Left renal cortex interstitium (tissue), 4 donors: Measurements from ENCODE around the gene CUX1. TPM values are rescaled to one million over a fixed set of nuclear protein-coding genes. Genes with fewer than 3 reads are reported as not detected.
"Not testable (repeated sequence)": the region's sequence is repeated elsewhere in the genome, so short reads cannot be mapped to it uniquely, and the experiment has no call there.

Experiments
- DNase-seq, 4 donors: peaks; one replicate each; pipeline ENCODE4 v3.0.0-alpha.2; 2013; ENCODE audit warnings: low read depth in 4 of 4, low spot score in 2 of 4, missing footprints in 1 of 4
- polyA plus RNA-seq, 4 donors: library from polyadenylated mRNA; unstranded; fragments of 120-200 nt; gene quantifications; one replicate each; pipeline ENCODE4 v1.2.1, GENCODE V29; 2013; ENCODE audit not compliant: insufficient read length in 4 of 4

Gene CUX1
- polyA plus RNA-seq, 4 donors = 79.2 to 99.7 (median 90.6) TPM

DNA sequence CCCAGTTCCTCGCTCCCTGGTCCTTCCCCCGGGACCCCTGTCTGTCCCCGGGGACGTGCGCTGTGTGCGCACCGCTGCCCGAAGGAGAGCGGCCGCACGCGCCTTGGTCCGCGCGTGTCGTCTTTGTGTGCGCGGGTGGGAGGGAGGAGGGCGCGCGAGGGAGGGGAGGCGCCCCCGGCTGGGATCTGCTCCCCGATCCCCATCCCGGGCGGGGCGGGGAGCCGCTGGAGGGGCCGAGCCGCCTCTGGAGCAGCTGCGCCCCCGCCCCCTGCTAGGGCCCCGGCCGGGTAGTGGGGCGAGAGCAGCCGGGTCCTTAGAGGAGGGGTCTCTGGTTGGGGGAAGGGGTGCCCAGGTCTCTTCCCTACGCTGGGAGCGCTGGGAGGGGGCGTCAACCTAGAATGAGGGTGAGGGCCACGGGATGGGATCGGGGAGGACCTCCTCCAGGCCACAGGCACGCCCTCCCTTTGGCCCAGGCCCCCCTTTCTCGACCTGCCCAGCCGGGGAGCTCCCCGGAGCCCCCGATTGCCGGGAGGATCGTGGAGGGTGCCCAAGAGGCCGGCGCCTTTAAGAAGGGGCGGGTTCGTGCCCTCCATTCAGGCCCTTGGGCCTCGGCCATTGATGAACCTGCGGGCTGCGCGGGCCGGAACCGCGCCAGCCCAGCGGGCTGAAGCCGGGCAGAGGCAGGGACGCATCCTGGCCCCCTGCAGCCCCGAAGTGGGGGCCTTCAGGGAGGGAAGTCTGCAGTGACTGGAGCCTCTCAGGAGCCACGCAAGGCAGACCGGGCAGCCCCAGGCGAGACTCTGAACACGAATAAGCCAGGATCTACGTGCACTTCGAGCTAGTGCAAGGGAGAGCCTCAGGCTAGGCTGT is 469.9 kb downstream of the CUX1 start:
- DNase-seq = no peak

DNA sequence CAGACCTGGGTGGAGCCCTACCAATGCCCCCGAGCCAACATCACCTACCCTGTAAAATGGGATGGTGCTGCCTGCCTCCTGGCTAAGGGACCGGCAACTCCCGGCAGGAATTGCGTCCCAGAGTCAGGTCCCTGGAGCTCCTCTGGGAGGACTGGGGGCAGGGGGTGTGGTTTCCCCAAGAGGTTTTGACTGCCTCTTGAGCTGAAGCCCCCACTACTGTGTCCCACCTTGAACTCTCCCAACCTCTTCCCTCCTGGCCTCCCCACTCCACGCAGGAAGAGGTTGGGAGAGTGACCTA is 470.5 kb downstream of the CUX1 start:
- no peak for DNase-seq

DNA sequence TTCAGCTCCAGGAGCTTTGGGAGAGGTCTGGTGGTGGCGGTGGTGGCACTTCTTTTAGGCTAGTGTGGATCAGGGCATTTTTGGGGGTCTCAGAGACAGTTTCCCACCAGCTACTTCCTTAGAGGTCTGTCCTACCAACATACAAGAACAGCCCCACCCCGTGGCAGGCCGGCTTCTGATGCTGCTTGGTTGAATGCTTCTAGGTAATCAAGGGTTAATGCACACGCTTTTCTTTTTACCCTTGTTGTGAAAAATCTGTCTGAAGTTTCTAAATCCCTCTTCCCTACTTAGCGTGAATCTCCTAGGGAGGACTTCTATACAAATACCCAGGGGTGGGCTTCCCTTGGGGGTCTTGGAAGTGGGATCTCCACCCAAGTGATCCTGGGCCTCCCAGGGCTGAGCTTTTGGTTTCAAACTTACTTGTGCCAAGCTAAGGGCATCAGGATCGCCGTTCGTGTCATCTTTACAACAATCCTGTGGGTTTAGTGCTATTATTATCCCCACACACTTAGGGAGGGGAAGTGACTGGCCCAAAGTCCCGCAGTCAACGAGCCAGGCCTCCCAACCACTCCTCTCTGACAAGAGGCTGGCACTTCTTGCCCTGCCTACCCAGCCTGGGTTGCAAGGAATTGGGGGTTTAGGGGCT is 471.0 kb downstream of the CUX1 start:
- no peak for DNase-seq

DNA sequence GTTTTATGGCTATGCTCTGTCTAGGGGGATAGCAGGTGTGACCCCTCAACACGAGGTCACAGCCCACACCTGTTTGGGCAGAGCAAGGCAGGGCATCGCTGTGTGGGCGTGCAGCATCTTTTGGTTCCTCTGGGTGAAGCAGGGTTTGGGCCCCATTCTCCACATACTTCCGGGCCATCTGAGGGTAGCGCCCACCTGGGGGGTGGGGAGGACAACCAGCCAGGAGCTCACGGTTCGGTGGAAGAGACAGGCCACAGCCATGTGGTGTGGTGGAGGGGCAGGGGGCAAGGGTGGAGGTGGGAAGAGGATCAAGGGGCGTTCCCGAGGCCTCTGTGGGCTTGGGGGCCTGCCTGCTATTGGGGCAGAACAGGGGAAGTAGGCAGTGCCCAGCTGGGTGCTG is 471.6 kb downstream of the CUX1 start:
- no peak for DNase-seq

DNA sequence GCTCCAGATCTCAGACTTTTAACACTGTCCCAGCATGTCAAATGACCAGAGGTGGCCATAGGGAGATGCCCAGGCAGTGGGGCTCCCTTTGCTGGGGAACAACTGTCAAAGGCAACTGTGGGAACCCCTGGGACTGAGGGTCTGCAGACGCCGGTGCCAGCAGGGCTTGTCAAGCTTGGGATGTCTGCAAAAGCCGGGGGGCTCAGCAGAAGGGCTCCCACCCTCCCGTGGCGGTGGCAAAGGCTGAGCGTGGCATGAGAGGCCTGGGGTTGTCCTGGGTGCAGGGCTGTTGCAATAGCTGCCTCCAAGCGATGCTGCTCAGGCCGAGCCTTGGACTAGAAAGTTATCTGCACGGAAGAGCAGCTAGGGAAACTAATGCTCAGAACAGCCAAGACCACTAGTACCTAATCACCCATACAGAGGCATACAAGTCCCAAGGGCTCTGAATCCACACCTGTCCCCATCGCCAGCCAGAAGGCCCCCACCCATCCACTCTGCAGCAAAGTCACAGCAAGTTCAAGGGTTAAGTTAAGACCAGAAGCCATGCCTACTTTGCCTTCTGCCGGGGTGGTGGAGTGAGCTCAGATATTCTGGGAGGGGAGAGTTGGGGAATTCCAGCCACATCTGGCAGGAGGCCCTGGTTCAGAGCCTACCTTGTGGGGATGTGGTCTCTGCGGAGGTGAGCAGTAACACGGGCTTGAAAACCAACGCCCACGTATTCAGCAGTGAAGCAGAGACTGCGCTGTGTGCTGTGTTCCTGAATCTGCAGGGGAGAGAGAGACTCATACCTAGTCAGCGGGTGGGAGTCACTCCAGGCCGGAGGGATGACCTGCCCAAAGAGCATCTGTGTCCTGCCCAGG is 473.9 kb downstream of the CUX1 start:
- no peak for DNase-seq

DNA sequence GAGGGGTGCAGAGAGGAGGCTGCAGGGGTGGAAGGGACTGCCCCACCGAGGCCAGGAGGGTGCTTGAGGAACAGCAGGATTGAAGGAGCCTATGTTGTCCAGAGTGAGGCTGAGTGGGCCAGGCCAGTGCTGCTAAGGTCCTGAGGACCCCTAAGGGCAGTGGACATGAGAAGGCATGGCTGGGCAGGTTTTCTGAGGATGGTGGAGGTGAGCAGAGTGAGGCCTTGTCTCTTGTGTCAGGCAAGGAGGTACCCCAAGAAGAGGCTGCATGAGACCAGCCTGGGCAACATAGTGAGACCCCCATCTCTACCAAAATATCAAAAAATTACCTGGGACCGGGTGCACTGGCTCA is 474.5 kb downstream of the CUX1 start:
- DNase-seq = no peak

DNA sequence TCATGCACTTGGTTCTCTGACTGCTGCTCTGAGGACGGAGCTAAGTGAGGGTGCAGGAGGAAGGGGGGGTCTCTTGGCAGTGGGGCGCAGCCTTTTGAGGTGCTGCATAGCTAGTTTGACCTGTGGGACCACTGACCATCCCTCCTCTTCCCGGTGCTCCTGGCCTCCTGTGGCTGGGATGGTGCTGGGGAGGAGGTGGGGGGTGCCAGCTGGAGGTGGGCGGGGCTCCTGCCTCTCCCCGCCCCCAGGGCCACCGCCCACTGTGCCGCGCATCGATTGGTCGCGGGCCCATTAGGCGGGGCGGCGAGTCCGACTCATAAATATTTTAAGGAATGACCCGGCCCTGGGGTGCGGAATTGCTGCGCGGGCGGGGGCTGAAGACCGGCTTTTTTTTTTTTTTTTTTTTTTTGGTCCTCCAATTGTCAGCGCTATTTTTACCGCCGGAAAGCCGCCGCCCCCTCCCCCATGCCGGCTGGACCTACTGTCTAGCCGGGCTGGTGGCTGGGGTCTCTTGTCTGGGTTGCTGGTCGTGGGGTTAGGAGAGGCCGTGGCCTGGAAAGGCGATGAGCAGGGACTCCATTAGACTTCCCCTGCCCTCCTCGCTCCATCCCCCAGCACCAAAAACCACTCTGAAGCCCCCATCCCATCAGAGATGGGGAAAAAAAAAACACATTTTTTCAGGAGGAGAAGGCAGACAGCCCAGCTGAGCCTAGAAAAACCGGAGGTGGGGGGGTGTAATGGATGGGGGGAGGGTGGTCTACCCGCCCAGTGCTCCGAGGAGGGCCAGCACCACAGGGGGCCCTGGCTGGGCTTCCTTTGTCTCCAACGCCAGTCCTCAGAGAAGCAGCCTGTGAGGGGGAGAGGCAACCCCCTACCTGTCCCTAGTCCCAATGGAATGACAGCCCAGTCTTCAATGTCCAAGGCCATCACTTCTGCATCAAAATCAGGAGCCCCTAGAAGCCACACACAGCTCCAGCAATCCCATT is 475.7 kb downstream of the CUX1 start:
- DNase-seq = no peak

DNA sequence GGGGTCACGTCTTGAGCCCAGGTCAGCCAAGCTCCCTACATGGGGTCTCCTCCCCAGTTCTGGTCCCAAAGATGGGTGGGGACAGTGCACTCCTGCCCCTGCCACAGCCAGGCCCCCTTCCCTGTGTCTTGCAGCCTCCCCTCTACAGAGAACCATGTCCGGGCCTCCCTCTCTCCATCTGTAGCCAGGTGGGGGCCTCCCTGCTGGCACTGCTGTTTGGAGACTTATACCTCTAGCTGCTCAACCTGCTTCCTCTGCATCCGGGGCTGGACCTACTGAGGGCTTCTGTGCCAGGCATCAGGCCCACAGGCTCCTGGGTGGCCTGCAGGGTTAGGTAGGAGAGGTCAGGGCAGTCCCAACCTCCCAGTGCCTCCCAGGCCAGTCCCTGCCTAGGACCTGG is 477.2 kb downstream of the CUX1 start:
- no peak for DNase-seq

DNA sequence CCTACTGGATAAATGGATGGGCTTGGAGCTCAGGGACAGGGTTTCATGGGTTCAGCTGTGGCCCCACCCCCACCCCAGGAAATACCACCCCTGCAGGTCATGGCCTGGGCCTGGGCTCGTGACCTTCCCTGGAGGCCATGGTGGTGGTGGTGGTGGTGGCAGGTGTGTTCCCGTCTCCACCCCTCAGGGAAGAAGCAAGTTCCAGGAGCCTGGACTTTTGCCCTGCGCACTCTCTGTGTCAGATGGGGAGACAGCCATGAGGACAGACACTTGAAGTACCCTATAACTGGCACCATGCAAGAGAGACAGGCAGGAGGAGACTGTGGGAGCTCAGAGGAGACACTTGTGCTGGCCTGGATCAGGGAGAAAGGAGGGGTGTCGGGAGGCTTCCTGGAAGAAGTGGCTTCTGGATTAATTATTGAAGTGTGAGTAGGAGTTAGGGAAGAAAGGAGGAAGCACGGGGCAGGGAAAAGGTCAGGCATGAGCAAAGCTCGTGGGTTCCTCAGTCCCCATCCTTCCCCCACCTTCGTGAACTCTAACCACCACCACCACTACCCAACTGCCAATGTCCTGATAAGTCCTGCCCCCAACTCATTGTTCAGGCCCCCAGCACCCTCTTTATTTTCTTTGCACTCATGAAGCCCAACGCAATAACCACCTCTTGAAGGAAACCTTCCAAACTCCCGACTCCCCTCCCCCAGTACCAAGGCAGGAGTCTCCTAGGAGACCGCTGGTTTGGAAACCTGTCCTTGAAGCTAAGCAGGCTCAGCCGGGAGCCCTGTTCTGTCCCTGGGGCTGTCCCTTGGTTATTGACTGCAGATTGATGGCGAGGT is 478.1 kb downstream of the CUX1 start:
- no peak for DNase-seq

DNA sequence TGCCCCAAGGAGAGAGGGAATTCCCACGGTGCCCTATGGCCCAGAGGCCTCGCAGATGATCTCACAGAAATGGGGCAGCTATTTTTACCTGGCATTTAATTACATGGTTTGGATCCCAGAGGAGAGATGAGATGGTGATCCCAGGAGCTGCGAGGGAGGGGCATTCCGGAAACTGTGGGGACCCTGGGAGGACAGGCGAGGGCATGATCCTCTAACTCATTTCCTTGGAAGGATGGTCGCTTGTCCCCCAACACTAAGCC is 478.7 kb downstream of the CUX1 start:
- no peak for DNase-seq

DNA sequence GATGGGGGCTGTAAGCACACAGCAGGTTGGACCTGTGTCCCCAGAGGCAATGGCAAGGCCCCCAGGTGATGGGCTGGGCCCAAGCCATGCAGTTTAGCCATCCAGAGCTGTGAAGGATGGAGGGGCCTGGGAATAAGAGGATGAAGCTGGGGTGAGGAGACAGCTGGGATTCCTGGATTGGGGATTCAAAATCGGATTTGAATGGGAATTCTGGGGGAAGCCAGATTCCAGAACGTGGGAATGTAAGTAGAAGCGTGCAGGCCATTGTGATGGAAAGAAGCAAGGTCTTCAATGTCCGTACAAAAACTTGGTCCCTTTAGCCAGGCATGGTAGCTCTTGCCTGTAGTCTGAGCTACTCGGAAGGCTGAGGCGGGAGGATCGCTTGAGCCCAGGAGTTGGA is 479.1 kb downstream of the CUX1 start:
- DNase-seq = no peak

DNA sequence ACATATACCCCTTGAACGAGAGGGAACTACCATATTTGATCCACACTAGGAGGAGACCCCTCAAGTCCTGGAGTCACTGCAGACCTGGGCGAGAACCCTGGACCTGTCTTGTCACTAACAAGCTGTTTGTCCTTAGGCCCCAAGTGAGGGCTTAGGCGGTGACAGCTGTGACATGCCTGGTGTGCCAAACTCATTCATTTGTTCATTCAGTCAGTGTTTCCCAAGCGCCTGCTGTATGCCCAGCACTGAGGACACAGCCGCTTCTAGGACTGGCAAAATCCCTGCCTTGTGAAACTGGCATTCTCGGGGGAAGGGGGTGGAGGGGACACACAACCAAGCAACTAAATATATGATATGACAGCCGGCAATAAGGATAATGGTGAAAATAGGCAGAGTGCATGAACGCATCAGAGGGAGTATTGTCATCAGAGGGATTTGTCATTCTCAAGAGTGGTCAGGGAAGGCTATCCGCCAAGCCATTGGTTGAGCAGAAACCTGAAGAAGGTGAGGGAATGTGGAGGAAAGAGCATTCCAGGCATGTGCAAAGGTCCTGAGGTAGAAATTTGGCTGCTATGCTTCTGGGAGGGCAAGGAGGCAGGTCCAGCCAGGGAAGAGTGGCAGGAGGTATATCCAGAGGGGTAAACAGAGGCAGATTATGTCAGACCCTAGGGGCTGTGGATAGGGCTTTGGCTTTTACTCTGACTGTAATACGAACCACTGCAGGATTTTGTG is 480.2 kb downstream of the CUX1 start:
- DNase-seq = no peak

DNA sequence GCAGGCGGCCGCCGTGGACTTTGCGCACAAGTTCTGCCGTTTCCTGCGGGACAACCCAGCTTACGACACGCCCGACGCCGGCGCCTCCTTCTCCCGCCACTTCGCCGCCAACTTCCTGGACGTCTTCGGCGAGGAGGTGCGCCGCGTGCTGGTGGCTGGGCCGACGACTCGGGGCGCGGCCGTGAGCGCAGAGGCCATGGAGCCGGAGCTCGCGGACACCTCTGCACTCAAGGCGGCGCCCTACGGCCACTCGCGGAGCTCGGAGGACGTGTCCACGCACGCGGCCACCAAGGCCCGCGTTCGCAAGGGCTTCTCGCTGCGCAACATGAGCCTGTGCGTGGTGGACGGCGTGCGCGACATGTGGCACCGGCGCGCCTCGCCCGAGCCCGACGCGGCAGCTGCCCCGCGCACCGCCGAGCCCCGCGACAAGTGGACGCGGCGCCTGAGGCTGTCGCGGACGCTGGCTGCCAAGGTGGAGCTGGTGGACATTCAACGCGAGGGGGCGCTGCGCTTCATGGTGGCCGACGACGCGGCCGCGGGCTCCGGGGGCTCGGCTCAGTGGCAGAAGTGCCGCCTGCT is 483.3 kb downstream of the CUX1 start:
- no peak for DNase-seq

DNA sequence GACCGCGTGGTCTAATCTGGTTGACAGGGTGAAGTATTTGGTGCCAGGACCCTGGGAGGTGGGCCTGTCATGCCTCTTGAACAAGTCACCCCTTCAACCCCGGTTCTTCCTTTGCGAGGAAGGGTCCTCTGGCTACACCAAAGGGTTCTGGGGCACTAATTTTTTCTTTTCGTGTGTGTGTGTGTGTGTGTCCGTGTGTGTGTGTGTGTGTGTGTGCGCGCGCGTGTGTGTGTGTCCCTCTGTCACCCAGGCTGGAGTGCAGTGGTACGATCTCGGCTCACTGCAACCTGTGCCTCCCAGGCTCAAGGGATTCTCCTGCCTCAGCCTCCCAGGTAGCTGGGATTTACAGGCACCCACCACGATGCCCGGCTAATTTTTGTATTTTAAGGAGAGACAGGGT is 483.9 kb downstream of the CUX1 start:
- not testable (repeated sequence) for DNase-seq

DNA sequence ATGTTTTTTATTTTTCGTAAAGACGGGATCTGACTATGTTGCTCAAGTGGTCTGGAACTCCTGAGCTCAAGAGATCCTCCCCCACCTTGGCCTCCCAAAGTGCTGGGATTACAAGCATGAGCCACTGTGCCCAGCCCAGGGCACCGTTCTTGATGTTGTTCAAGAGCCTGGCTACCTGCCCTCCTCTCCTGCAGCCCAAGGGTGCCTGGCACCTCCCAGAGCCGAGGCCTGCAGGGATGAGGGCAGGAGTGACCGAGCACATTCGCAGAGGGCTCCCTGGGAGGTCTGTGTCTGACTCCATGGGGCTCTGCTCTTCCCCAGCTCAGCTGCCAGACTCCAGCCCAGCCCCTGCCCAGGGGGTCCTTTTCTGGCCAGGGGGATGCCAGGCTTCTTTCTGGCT is 484.6 kb downstream of the CUX1 start:
- no peak for DNase-seq

DNA sequence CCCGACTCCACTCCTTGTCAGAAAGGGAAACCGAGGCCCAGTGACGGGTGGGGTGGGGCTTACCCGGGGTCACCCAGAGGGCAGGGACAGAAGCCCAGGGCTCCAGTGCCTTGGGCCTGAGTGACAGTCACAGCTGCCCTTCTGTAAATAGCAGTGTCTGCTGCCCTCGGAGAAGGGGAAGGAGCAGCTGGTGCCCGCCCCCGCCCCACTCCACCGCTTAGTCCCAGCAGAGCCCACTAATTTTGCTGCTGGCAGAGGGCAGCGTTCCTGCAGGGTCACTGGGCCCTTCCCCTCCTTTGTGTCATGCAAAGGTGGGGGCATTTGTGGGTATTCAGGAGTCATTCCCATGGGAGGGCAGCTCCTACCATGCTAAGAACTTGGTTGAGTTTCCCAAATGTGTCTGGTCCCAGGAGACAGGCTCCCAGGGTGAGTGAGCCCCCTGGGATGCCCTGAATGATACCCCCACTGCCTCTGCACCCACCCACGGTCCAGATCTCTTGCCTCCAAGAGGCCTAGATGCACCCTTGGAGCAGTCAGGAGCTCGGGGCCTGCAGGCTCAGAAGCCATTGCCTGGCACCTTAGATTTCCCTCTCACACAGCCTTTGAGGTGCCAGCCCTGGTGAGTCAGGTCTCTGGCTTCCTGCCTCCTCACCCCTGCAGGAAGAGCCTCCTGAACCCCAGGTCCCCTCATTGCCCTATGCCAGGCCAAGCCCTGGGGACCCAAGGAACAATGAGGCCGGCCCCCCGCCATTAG is 486.4 kb downstream of the CUX1 start:
- DNase-seq = no peak

DNA sequence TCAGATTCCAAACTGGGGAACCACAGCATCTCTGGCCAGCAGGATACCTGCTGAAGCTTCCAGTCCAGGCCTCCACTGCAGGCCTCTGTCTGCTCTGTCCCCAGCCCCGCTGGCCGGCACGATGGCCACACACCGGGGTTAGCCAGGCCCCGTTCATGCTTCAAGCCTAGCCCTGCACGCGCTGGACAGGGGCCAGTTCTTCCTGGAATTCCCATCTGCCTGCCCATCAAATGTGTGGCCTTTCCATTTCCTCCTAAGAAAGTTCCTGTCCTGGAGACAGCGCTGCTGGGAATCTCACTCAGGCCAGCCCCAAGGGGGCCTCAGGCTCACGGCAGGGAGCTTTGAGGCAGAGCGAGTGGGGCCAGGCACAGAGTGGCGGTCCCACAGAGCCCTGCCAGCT is 487.2 kb downstream of the CUX1 start:
- DNase-seq = no peak
